HG03439 (cell line): ENCODE results near the gene ZSCAN10.
"Not testable (repeated sequence)": the region's sequence is repeated elsewhere in the genome, so short reads cannot be mapped to it uniquely, and the experiment has no call there.

ENCODE experiments used
- ATAC-seq: cut with Tn5 transposase; IDR thresholded peaks from one replicate; pipeline ENCODE4 v1.9.1; 2021; ENCODE audit warnings: mild to moderate bottlenecking, moderate library complexity; ENCODE audit not compliant: unreplicated experiment

The ZSCAN10 gene

DNA sequence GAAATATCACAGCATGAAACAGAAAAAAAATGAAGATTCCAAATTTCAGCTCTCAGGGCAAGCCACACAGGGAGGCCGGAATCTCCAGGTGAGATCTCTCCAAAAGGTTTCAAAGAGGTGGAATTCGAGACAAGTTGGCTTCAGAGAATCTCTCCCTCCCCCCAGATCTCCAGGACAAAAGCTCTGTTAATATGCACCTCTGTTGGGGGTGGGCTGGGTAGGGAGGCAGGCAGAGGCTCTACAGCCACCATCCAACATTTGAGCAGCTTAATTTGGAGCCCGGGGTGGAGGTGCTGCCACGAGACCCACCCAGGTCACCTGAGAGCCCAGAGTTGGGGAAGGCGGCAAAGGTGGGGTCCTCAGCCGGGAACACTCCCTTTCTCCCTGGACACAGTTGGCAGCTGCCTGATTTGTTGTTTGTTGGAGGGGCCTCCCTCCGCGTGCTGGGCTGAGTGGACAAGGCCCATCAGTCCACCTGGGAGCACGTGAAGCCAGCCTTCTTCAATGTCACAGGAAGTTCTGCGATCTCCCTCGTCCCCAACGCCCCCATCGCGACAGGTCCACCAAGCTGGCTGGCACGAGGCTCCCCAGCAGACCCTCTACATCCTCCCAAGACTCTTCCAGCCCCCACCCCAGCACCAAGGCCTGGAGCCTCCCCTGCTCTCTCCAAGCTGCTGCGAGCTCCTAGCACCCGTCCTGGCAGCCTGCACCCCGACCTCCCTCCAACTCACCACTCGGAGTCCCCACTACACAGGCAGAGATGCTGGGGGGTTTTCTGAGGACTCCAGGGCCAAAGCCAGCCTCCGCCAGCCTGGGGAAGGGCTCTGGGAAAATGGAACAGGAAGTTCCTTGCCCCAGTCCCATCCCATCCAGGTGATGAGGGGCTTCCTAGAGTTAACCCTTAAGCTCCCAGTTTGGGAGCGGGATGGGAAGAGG, at the start of gene ZSCAN10:
ZSCAN10 (minus strand) TSS at position 836 of the 936 bp plus-strand sequence. CDS start 6,357 bp downstream, outside the sequence.
- no peak for ATAC-seq

DNA sequence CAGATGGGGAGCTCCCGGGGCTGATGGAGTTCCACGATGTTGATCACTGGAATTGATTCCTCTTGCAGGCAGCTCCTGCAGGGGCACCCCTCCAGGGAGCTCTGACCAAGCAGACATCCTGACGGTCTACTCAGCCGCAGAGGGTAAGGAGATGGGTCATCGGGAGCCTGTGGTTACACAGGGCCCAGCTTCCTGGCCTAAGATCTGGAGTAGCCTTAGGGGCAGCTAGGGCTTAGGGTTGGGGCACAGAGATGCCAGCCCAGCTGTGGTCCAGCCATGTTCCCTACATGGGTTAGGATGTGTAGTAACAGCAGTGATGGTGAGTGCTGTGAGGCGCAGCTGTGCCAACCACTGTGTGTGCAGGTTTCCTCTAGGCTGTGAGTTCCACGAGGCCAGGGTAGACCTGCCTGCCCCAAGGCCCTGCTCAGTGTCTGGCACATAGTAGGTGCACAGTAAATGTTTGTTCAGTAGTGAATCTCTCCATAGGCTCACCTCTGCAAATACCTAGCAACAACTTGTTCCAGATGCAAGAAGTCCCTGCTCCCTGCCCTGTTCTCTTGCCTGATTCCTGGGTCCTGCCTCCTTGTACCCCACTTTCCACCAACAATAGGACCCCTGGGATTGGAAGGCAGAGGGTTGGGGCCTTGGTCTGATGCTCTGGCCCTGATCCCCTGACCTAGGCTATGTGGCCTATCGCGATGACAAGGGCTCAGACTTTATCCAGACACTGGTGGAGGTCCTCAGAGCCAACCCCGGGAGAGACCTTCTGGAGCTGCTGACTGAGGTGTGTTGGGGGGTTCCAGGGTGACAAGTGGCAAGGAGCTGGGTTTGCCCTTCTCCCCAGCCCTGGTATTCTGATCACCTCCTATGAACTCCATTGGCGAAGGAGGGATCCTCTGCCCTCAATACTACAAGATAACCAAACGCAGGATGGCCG, 49.4 kb upstream of the ZSCAN10 start:
- no peak for ATAC-seq

DNA sequence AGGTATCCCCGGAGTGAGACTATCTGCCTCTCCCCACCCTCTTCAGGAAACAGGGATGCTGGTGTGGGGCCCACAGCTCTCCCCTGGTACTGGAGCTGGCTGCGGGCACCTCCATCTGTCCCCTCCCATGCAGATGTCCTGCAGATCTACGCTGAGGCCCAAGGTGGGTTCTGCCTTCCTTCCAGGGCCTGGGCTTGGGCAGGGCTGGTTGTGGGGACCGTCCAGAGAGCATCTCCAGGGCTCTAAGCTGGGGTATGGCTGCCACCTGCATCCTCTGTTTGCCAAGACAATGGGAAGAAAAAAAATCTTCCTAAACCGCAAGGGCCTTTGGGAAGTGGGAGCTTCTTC, 48.6 kb upstream of the ZSCAN10 start:
- no peak for ATAC-seq

DNA sequence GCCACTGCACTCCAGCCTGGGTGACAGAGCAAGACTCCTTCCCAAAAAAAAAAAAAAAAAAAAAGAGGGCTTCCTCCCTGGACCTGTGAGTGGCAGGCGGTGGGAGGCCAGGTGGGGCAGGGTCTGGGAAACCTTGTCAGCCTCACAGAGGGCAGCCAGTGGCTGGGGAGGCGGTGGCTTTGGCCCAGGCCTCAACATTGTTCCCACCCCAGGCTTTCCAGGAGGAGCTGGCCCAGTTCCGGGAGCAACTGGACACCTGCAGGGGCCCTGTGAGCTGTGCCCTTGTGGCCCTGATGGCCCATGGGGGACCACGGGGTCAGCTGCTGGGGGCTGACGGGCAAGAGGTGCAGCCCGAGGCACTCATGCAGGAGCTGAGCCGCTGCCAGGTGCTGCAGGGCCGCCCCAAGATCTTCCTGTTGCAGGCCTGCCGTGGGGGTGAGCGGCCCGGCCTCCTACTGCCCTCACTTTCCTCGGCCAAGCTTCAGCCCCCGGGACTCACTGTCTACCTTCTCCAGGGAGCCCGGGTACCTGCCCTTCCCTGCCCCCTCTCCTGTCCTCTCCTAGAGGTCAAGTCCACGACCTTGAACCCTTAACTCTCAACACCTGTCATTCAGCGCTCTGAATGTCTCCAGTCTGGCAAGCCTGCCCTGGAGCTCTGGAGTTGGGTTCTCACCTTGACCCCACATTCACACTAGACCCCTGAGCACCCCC, 48.1 kb upstream of the ZSCAN10 start:
- no peak for ATAC-seq

DNA sequence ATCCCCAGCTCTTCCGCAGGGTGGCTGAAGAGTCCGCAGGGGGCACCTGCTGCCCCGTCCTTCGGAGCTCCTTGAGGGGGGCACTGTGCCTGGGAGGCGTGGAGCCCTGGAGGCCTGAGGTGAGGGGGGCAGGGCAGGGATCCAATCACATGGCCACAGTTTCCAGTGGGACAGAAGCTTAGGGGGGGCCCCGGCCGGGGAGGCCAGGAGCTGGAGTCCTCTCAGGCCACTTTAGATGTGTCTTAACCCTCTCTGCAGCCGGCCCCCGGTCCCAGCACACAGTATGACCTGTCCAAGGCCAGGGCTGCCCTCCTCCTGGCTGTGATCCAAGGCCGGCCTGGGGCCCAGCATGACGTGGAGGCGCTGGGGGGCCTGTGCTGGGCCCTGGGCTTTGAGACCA, 46.6 kb upstream of the ZSCAN10 start:
- no peak for ATAC-seq

DNA sequence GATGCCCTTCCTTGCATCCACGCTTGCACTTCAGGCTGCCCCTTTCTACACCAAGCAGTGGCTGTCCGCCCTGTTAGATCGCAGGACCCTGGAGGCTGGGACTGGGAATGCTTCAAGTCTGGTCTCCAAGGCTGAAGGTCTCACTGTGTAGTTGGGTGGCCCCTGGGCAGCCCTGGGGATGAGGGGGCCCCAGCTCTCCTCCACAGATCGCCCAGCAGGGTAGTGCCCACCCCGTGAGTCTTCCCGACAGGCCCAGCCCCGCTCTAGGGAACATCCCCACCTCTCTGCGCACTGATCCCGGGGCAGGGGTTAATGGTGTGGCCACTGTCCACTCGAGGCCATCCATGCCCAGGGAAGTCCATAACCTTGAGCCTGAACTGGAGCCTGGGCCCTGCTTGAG, 46.1 kb upstream of the ZSCAN10 start:
- ATAC-seq = no peak

DNA sequence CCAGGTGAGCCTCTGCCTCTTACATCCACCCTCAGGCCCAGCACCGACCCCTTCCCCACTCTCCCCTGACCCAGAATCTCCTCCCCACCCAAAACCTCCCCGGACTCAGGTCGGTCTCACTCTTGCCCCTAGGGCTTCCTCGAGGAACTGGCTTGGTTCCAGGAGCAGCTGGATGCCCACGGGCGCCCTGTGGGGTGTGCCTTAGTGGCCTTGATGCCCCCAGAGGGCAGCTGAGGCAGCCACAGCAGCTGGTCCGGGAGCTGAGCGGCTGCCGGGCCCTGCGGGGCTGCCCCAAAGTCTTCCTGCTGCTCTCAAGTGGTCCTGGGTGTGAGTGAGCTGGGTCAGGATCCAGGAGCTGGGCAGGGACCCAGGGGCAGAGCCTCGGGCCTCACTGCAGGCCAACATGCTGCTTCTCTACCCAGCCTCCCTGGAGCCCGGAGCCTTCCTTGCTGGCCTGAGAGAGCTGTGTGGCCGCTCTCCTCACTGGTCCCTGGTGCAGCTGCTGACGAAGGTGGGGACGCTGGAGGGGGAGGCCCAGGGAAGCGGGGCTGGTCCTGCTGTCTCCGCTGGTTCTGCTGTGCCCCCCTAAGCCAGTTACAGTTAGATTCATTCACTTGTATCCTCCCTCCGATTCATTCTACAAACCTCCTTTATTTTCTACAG, 45.4 kb upstream of the ZSCAN10 start:
- no peak for ATAC-seq

DNA sequence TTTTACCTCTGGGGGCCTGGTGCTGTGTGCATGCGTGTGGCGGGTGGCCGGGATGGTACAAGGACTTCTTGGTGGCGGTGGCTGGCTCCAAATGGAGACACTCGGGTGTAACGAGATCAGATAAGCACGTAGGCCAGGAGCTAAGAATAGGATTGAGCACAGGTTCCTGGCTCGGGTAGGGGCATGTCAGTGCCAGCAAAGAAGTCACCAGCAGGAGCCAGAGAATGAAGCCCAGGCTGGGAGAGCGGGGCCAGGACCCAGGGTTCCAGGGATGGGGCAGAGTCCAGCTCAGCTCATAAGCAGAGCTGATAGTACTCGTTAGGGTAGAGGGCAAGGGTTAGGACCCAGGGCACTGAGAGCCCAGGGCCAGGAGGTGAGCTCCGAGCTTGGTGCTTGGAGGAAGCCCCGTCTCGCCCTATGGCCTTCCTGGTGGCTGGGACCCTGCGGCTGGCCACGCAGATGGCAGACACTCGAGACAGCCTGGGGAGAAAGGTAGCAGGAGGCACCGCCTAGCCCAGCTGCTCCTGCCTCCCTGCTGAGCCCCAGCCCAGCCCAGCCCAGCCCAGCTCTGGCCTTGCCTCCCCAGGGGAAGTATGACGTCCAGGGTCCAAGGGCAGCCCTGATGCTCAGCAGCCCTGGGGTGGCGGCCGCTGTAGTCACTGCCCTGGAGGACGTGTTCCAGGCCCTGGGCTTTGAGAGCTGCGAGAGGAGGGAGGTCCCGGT, 44.7 kb upstream of the ZSCAN10 start:
- no peak for ATAC-seq

DNA sequence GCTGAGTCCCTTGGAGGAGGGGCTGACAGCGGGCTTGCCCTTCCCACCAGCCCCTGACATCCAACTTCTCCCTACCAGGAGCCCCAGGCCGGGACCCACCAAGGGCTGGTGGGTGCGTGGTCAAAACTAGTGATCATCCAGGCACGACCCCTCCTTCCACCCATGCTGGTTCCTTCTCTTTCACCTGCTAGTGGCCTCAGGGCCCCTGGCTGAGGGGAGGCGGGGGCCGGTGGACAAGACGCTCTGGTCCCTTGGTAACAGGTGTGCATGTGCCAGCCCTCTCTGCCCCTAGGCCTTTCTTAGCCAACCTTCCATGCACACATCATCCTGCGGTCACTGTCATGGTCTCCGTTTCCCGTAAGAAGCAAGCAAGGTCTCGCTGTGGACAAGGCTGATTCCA, 44.1 kb upstream of the ZSCAN10 start:
- no peak for ATAC-seq

DNA sequence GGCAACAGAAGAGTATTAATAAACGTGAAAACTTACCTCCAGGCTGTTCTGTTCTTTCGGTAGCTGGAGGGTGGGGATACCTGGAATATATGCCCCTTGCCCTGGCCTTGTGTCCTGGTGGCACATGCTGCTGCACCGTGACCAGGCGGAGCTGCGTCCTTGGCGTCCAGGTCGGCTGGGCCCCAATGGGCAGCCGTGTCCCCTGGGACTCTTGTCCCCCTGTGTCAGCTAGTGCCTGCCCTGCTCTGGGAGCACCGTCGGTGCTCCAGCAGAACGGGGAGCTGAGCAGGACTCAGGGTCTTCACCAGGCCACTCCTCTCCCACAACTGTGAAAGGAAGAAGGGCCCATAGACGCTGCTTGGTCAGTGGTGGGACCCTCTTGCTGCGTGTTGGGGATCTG, 43.7 kb upstream of the ZSCAN10 start:
- no peak for ATAC-seq

DNA sequence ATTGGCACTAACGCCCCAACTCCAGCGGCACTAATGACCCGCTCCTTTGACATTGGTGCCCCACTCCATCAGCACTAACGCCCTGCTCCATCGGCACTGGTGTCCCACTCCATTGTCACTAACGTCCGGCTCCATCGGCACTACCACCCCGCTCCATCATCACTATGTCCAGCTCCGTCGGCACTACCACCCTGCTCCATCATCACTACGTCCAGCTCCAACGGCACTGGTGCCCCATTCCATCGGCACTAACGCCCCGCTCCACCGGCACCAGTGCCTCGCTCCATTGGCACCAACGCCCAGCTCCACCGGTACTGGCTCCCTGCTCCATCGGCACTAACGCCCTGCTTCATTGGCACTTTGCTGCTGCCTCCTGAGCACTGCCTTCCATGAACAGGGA, 43.2 kb upstream of the ZSCAN10 start:
- ATAC-seq = no peak

DNA sequence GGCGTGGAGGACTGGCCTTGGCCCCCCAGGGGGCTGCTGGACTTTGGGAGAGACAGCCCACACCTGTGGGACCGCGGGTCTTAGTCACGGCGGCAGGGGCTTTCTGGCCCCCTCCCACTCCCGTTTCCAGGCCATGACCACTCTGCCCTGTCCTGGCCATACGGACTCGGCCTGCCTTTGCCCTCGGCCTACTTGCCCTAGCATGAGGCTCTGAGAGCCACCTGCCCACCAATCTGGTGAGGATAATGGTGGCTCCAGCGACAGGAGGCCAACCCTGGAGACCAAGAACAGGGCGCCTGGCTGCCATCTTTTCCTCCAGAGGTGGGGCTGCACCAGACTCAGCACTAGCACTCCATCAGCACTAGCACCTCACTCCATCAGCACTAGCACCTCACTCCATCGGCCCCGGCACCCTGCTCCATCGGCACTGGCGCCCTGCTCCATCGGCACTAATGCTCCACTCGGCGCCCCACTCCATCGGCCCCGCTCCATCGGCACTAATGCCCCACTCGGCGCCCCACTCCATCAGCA, 42.8 kb upstream of the ZSCAN10 start:
- no peak for ATAC-seq

DNA sequence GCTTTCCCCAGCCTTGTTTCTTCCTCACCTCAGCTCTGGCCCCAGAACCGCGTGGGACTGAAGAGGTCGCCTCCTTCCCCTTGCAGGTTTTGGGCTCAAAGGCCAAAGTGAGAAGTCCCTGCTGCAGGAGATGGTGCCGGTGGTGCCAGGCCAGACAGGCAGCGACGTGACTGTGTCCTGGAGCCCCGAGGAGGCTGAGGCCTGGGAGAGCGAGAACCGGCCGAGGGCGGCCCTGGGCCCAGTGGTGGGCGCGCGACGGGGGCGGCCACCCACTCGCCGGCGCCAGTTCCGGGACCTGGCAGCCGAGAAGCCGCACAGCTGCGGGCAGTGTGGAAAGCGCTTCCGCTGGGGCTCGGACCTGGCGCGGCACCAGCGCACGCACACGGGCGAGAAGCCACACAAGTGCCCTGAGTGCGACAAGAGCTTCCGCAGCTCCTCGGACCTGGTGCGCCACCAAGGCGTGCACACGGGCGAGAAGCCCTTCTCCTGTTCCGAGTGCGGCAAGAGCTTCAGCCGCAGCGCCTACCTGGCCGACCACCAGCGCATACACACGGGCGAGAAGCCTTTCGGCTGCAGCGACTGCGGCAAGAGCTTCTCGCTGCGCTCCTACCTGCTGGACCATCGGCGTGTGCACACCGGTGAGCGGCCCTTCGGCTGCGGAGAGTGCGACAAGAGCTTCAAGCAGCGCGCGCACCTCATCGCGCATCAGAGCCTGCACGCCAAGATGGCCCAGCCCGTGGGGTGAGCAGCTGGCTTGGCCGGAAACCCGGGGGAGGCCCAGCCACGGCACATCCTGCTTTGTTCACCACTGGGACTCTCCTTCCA, 41.7 kb upstream of the ZSCAN10 start:
- no peak for ATAC-seq

DNA sequence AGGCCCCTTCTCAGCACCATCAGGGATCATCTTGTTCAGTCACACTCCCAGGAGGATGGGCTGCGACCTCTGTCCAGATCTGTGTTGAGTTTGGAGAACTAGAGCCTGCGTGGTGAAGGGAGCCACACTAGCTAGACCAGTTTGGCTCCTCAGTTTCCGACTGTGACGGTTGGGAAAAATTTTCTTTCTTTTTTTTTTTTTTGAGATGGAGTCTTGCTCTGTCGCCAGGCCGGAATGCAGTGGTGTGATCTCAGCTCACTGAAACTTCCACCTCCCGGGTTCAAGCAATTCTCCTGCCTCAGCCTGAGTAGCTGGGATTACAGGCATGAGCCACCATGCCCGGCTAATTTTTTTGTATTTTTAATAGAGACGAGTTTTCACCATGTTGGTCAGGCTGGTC, 40.5 kb upstream of the ZSCAN10 start:
- not testable (repeated sequence) for ATAC-seq

DNA sequence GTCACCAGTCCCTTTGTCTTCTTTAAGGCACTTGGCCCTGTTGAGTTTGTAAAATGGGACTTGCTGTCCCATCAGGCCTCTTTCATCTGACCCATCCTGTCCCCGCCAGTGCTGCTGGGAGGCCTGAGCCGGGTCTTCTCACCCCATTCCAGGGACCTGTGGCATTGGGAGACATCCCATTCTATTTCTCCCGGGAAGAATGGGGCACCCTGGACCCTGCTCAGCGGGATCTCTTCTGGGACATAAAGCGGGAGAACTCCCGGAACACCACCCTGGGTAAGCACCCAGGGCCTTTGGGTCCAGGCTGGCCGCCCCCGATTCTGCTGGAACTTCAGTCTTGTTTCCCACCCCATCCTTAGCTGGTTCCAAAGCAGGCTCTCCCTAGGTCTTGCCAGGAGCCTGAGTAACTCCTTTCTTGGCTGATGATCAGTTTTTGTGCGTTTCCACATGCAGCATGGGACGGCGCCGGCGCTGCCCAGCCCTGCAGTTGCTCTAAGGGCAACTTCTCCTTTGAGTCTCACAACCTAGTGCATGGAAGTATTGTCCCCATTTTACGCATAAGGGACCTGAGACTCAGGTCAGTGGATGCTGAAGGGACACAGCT, 39.8 kb upstream of the ZSCAN10 start:
- ATAC-seq = no peak

DNA sequence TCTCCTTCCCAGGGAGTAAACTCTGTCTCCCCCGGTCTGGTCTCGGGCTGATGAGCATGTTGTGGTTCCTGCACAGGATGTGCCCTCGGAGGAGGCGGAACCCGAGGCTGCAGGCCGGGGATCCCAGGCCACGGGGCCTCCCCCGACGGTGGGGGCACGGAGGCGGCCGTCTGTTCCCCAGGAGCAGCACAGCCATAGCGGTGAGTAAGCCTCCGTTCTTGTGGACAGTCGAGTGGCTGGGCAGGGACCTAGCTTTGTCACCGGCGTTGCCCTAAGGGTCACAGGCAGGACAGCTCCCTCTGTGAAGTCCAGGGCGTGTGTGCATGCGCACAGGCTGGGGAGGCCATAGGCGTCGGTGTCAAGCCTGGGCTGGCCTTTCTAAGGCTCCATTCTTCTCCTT, 39.2 kb upstream of the ZSCAN10 start:
- no peak for ATAC-seq

DNA sequence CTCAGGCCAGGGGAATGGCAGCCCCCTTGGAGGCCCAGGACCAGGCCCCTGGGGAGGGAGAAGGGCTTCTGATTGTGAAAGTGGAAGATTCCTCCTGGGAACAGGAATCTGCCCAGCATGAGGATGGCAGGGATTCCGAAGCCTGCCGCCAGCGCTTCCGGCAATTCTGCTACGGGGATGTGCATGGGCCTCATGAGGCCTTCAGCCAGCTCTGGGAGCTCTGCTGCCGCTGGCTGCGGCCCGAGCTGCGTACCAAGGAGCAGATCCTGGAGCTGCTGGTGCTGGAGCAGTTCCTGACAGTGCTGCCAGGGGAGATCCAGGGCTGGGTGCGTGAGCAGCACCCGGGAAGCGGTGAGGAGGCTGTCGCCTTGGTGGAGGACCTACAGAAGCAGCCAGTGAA, 38.2 kb upstream of the ZSCAN10 start:
- ATAC-seq = no peak

DNA sequence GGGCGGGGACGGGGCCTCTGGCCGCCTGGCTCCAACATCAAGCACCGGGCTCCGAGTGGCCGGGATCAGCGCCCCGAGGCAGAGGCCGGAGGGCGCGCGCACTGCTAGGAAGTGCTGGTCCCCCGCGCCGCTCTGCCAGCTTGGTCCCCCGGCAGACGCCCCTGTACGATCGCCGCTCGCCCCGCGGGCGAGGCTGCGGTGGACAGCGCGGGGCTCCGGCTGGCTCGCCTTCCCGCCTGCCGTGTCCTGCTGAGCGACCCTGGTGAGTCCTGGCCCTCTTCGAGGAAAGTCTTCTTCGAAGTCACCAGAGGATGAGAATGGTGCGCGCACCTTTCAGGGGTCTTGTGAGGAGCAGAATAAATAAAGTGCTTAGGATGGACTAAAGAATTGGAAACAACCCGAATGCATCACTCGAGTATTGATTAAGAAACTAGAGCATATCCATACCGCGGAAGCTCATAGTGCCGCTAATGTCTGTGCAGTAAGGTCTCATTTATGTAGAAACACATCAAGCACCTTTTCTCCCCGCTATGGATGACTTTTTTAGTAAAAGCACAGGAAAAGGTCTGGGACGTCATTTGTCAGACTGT, 36.1 kb upstream of the ZSCAN10 start:
- peak; percentile 5 for ATAC-seq
